GM21381 (cell line): Measurements from ENCODE around the gene CCNK.

Source experiments
- ATAC-seq: cut with Tn5 transposase; IDR thresholded peaks from one replicate; pipeline ENCODE4 v1.9.1; 2021; ENCODE audit warnings: mild to moderate bottlenecking, moderate library complexity; ENCODE audit not compliant: unreplicated experiment

The CCNK gene

DNA sequence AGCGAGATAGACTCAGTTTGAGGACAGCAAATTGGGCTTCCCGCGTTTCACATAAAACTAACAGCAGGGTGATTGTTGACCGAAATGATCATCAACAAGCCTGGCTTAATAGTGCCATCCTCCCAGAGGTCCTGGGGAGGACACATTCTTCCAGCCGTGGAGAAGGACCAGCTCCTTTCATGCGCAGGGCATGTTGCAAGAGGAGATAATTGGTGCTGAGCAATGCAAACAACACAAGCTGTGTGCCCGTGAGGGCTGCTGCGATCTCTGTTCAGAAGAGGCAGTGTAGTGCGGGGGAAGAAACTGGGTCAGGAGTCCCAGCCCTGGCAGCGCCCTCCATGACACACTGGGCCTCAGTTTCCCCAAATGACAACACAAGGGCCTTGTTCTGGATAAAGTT is 68.5 kb downstream of the CCNK start:
- ATAC-seq: no peak

DNA sequence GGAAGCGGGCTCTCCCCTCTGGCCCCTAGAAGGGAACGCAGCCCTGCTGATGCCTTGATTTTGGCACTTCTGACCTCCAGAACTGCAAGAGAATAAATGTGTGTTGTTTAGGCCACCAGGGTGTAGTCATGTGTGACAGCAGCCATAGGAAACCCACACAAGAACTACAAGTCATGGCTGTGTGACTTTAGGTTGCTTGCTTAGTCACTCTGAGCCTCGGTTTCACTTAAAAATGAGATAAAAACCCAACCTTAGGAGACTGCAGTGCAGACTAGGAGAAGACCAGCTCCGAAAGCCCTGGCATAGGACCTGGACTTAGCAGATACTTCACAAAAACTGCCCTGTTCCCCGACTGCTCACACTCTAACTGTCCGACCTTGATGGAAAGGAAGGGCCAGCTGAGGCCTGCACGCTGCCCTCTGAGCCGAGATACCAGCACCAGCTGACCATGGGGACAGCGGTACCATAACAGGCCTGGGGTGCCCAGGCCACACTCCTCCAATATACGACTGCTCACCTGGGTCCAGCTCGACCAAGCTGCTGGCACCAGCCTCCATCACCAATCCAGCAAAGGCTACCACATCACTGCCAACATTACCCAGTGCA is 69.3 kb downstream of the CCNK start:
- no peak for ATAC-seq

DNA sequence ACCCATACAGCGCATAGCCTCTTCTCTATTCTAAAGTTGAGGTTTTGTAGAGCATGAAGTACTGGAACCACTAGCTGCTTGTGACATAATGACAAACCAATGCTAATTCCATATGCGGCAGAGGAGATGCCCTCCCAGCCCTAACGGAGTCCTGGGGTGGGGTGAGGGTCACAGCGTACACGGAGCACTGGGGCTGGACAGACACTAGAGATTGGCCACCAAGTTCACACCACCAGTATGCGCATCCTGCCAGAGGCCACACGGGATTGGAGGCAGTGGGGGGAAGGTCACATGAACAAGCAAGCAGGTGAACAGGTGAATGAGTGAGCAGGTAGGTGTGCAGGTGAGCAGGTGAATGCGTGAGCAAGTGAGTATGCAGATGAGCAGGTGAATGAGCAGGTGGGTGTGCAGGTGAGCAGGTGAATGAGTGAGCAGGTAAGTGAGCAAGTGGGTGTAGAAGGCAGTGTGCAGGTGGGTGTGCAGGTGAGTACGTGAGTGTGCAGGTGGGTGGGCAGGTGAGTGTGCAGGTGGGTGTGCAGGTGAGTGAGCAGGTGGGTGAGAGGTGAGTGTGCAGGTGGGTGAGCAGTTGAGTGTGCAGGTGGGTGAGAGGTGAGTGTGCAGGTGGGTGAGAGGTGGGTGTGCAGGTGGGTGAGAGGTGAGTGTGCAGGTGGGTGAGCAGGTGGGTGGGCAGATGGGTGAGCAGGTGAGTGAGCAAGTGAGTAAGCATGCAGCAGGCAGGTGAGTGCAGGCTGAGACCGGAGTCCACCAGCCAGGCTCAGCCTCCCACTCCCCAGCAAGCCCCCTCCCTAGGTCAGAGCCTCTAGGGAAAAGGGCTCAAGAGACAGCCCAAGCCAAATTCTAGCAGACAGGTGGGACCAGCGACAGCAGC is 70.1 kb downstream of the CCNK start:
- no peak for ATAC-seq

DNA sequence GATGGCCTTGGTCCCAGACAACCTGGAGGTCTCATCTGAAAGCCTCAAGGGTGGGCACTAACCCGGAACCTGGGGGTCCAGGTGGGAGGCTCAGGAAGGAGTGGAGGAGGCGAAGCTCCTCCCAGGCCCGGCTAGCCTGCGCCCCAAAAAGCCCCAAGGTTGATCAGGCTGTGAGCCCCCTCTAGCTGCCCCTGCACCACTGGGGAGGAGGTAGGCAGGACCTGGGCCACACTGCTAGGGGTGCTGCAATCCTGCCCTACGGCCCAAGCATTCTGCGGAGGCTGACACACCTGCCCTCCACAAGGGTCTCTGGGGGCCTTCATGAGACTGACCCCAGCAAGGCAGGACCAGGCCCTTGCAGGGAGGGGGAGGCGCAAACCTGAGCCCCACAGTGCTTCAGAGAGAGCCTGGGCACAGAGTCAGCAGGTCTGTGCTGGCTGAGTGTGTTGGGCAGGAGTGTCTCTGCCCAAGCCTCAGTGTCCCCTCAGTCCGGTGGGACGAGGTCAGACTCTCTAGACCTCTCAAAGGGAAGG is 70.9 kb downstream of the CCNK start:
- ATAC-seq: no peak

DNA sequence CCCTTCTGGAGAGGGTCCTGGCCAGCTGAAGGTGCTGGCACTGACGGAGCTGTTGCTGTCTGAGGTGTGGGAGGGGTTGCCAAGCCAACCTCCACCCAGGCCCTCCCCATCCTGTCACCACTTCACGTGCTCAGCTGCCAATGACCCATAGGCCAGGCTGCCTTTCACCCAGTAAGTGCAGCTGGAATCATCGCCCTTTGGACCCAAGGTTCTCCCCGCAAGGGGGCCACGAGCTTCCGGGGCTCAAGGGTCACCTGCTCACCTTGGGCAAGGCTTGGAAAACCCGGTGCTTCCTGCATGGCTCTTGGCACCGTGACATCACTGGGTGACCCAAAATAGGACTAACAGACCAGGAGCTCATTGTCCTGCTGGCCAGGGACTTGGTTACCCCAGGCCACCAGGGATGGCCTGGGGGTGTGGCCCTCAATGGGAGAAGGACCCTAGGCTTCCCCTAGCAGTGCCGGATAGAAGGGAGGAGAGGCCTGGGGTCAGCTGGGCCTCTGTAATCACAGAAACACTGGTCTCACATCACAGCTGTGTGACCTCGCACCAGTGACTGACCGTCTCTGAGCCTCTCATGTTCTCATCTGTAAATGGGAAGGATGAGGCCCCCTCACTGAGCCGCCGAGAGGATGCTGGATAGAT is 71.5 kb downstream of the CCNK start:
- ATAC-seq: no peak

DNA sequence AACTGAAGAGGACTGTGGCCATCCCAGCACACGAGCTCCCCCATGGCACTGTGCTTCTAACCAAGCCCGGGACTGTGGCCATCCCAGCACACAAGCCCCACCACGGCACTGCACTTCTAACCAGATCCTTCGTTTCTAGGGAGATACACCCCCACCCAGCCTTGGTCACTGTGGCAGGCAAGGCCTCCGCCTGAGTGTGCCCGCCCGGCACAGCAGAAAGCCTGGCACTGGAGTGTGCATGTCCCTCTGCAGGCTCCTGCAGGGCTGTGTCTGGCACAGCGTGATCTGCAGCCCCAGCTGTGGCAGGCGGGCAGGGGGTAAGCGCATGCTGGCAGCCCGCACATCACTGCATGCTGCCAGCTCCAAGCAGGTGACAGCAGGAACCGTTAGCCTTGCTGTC is 73.0 kb downstream of the CCNK start:
- ATAC-seq: no peak

DNA sequence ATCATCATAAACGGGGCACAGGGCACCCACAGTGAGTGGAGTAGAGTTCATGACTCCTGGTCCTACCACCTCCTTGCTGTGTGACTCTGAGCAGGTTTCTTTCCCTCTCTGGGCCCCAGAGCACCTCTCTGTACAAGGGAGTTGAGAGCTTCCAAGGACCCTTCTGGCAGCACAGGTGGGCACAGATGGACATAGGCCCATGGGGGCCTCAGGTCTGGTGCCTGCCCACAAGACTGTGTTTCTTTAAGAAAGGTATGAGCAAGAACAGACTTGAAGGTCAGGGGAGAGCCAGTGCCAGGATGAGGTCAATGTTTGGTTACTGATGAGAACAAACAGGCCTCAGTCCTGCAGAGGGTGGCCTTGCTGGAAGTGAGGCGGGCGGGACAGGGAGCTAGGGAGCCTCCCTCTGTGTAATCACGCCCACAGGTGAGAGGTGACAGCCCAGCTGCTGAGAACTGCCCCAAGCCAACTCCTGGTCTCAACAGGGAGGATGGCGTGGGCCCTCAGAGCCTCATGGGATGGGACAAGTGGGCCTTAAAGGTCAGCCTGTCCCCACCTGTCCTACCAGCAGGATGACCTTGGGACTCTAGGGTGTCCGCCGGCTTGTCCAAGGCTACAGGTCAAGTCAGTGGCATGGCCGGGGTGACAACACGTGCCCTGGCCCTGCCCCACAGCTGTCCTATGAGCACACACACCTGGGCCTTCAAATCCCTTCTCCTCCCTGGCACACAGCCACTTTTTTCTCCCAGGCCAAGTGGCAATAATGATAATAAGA is 73.7 kb downstream of the CCNK start:
- no peak for ATAC-seq

DNA sequence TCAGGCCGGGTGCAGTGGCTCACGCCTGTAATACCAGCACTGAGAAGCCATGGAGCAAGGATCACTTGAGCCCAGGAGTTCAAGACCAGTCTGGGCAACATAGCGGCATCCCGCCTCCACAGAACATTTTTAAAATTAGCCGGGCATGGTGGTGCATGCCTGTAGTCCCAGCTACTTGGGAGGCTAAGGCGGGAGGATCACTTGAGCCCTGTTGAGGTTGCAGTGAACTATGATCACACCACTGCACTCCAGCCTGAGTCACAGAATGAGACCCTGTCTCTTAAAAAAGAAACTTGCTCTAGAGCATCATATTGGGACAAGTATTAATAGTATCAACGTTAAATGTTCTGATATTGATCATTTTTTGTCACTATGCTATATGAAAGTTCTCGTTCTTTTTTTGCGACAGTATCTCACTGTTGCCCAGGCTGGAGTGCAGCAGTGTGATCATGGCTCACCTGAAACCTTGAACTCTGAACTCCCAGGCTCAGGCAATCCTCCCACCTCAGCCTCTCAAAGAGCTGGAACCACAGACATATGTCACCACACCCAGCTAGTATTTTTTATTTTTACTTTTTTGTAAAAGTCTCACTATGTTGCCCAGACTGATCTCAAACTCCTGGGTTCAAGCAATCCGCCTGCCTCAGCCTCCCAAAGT is 75.1 kb downstream of the CCNK start:
- ATAC-seq: no peak

DNA sequence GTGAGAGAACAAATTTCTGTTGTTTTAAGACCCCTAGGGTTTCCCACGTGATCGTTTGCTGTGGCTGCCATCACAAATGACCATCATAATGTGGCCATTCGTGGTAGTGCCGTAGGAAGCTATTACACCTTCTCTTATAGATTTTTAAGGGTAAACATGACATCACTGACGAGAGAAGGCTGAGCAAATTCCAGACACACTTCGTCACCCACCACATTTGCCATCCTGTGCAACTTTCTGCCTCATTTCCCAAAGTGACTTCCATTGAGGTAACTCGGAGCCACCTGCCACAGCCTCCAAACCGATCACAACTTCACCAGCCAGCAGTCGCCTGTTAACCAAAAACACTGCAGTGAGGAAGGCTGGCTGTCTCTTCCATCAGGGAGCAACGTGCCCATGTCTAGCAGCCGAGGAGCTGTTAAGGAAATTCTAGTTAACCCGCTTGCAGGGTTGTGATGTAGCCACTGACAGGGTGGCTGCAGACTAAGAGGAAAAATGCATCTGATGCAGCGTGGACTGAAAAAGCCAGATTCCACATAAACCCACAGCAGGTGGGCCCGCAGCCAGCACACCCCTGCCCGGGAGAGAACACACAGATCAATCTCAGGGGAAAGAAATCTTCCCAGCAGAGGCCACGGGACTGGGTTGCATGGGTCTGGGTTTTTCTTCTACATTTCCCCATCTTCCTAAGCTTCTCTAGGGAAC is 78.2 kb downstream of the CCNK start:
- no peak for ATAC-seq

DNA sequence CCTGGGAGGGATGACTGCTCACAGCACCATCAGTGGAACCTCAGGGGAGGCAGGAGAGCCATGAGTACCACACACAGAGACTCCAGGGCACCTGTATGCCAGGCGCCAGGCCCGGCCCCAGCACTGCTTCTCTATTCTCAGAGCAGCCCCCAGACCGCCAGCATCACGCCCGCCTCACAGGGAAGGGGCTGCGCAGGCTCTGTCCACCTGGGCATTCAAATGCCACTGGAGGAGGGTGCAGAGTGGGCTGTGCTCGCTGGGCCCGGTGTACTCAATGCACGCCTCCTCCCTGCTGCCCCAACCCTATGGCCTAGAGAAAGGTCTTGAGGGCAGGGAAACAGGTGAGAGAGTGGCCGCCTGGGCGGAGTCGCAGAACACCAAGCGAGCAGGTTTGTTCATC is 79.2 kb downstream of the CCNK start:
- ATAC-seq: no peak

DNA sequence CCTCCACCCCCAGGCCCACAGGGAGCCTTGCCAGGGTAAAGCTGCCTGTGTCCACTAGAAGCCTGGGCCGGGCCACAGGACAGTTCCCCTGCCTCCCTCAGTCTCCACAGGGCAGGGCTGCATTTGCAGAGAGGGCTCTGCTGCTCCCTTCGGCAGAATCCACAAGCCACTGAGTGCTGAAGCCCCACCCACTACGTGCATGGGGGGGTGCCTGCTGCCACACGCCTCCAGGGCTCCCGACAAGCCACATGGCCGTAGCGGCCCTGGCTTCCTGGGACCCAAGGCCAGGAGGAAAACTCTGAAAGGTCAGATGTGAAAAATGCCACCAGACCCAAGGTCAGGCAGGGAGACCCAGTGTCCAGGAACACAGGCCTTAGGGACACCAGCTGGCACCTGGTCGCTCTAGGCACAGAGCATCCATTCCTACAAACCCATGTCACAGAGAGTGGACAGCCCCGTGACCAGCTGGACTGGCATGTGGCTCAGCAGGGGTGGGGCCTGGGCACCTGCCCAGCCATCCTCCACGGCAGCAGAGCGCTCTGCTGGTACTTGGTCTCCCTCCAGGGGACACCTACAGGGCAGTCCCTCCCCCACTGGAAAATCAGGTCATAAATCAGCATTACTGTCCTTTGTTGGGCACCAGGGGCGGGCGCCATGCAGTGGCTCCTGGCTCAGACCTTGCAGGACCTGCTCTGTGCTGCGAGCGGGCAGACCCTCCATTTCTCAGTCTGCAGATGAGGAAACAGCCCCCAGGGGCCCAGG is 79.9 kb downstream of the CCNK start:
- ATAC-seq: no peak

DNA sequence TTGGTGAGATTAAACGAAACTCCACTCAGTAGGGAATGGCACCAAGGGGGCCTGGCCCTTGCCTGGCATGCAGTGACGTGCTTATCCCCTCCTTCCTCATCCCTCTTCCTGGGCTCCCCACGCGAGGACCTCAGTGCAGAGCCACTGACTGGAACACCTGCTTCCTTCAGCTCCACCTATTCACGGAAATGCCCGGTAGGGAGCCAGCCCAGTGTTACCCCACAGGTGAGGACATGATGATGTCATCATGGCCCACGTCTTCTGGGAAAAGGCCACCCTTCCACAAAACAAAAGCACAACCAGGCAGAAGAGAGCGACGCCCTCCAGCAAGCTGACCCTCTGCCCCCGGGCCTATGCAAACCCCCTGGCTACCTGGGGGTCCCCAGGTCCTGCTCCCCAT is 80.7 kb downstream of the CCNK start:
- no peak for ATAC-seq
